GM21717 (cell line): Measurements from ENCODE around the gene WDFY4.
"Not testable (repeated sequence)": the region's sequence is repeated elsewhere in the genome, so short reads cannot be mapped to it uniquely, and the experiment has no call there.

Source experiments
- ATAC-seq: cut with Tn5 transposase; IDR thresholded peaks from one replicate; pipeline ENCODE4 v1.9.1; 2021; ENCODE audit warnings: mild to moderate bottlenecking, moderate library complexity; ENCODE audit not compliant: unreplicated experiment

Gene WDFY4, protein sequence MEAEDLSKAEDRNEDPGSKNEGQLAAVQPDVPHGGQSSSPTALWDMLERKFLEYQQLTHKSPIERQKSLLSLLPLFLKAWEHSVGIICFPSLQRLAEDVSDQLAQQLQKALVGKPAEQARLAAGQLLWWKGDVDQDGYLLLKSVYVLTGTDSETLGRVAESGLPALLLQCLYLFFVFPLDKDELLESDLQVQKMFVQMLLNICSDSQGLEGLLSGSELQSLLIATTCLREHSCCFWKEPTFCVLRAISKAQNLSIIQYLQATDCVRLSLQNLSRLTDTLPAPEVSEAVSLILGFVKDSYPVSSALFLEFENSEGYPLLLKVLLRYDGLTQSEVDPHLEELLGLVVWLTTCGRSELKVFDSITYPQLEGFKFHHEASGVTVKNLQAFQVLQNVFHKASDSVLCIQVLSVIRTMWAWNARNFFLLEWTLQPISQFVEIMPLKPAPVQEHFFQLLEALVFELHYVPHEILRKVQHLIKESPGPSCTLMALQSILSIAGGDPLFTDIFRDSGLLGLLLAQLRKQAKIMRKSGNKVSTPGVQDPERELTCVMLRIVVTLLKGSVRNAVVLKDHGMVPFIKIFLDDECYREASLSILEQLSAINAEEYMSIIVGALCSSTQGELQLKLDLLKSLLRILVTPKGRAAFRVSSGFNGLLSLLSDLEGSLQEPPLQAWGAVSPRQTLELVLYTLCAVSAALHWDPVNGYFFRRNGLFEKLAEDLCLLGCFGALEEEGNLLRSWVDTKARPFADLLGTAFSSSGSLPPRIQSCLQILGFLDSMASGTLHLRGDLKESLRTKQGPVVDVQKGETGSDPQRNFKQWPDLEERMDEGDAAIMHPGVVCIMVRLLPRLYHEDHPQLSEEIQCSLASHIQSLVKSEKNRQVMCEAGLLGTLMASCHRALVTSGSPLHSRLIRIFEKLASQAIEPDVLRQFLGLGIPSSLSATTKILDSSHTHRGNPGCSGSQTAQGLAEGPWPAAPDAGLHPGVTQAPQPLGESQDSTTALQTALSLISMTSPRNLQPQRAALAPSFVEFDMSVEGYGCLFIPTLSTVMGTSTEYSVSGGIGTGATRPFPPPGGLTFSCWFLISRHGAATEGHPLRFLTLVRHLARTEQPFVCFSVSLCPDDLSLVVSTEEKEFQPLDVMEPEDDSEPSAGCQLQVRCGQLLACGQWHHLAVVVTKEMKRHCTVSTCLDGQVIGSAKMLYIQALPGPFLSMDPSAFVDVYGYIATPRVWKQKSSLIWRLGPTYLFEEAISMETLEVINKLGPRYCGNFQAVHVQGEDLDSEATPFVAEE (N-terminal part only)

DNA sequence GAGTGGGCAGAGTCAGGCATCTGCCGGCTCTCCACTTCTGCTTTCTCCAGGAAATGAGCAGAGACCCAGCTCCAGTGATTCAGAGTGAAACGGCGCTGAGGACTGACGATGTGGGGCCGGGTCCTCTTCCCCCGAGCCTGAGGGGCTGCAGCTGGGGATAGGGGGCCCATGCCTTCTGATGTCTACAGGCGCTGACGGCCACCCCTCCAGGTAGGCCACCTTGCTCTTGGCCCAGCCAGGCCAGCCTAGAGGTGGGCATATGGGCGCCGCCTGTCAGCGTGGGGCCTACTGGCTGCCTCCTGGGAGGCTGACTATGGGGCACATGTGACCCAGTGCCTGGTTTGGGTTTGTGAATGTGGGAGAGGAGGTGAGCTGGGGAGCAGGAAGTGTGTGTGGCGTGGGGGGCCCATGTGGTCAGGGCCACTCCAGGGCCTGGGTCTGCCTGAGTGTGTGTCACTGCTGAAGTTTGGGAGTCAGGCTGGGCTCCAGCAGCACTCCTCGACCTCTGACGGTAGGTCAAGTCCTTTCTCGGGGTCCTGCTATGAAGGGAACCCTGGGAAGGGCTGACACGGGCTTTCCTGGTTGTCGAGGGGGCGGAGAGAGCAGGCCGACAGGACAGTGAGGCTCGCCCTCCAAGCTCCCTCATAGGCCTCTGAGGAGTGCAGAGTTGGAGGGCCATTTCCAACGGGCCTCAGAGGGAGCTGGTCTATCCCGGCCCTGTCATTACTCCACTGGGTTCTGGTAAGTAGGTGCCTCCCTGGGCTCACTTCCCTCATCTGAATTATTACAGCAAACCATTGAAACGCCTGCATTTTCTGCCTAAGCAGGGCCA lies at the start of gene WDFY4:
Gene WDFY4 (plus strand): TSS at position 82 of the 832 bp plus-strand sequence. CDS start 24,860 bp downstream, outside the sequence.
- peak; percentile 68 for ATAC-seq

DNA sequence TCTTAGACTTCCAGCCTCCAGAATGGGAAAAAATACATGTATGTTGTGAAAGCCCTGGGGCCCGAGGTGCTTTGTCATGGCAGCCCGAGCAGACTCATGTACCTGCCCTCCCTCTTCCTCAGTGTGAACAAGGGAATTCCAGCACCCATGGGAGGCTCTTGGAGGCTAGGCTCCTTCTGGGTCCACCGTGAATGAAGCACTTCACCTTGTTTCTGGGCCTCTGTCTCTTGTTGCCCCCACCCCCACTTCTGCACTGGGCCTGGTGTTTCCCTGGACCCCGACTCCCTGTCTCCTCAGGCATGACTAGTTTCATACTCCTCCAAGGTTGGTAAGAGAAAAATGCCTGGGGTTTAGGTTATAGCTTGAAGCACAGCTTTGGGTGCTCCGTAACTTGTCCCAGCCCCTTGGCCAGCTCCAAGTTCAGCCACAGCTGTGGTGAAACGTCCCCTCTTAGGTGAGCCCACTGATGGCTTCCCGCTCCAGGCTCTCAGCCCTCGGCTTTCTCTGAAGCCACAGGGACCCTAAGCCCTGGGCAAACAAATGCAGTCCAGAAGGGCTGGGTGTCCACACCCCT lies 49.6 kb upstream of the WDFY4 start:
- no peak for ATAC-seq

DNA sequence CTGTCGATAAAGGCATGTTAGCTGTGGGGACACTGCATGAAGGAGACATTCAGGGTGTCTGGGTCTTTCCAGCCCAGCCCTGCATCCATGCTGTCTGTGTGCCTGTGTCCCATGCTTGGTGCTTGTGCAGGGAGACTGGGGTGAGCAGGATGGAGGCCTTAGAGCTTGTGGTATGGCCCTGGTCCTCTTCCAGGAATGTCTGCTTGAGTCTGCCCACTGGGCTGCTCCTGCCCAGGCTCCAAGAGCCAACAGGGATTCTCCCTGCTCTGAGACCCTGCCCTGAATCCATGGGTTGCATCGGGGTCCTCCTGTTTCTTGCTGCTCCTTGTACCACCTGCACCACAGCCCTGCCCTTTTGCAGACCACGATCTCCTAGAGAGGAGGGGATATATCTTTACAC lies 48.4 kb upstream of the WDFY4 start:
- no peak for ATAC-seq

DNA sequence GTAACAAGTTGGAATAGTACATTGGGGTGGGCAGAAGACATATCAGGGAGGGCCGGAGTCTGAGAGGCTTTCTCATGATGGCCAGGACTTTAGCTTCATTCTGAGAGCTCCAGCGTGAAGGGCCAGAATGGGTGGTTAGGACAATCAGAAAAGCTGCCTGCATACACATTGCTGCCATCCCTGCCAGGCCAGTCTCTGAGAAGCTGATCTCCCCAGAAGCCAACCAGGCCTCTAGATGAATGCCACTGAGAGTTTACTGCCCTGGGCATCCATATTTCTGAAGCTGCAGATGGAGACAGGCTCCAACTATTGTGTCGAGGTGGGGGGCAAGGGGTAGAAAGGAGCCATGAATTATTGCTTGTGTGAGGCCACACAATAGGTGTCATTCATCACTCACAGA lies 47.8 kb upstream of the WDFY4 start:
- ATAC-seq = no peak

DNA sequence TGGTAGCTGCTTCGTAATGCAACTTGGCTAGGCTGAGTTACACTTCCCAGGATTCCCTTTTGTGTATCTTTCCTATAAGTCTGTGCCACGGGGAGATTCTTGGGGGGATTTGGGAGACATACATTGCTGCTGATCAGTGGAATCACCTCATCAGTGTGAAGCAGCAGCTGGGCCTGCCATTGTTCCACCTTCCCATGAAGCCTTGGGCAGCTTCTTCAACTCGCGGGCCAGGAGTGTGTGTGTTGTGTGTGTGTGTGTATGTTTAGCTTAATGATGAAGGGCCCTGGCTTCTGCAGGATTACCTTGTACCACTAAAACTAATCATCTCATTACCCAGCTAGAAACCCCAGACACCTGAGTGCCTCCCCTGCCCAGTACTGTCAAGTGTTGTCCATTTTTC lies 46.5 kb upstream of the WDFY4 start:
- ATAC-seq = no peak

DNA sequence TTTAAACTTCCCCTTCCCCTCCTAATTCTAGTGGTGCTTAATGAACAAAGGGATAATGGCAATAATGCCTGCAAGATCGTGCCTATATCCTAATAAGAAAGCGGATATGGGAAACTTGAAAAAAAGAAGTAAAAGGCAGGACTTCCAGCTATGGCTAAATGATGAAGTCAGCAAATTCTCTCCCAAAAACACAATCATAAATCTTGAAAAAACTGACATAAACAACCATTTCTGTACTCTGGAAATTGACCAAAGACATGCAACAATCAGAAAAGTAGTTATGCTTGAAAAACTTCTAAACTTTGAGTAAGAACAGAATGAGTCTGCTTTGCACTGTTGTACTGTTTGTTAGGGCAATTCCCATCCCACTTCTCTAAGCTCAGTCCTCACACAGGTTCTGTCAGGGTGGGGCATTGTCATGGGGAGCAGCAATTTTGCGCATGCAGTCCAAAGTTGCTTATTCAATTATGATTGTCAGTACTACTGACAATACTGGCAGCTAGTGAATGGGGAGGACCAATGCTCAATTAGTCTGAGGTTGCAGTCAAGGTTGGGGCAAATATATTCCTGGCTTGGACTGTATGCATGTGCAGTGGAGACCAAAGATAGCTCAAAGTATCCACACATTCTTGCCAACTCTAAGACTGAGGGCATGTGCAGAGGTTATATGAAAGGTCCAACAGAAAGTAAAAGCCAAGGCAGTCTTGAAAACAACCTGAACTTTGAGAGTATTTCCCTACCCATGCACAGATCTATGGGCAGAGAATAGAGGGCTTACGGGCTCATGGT lies 45.7 kb upstream of the WDFY4 start:
- ATAC-seq = no peak

DNA sequence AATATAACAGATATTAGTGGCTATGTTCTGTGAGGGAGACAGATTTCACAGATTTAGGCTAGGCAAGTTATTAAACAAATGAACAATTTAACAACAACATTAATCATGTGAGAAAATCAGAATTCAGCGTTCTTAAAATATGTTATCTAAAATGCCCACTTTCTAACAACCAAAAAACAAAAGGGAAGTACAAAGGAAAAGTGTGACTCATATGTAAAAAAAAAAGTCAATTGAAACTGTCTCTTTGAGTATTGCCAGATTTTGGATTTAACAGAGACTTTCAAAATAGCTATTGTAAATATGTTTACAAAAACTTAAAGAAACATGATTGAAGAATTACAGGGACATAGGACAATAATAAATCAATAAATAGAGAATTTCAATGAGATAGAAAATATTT lies 45.0 kb upstream of the WDFY4 start:
- ATAC-seq = no peak

DNA sequence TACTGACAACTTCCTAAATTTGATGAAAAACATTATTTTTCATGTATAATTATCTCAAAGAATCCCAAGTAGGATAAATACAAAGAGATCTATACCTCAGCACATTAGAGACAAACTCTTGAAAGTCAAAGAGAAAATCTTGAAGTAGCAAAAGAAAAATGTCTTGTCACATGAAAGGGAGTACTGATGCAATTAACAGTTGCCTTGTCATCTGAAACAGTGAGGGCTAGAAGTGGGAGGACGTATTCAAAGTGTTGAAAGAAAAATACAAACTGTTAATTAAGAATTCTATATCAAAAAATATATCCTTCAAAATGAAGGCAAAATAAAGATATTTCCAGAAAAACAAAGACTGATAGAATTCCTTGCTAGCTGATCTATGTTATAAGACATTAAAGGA lies 44.3 kb upstream of the WDFY4 start:
- ATAC-seq = no peak

DNA sequence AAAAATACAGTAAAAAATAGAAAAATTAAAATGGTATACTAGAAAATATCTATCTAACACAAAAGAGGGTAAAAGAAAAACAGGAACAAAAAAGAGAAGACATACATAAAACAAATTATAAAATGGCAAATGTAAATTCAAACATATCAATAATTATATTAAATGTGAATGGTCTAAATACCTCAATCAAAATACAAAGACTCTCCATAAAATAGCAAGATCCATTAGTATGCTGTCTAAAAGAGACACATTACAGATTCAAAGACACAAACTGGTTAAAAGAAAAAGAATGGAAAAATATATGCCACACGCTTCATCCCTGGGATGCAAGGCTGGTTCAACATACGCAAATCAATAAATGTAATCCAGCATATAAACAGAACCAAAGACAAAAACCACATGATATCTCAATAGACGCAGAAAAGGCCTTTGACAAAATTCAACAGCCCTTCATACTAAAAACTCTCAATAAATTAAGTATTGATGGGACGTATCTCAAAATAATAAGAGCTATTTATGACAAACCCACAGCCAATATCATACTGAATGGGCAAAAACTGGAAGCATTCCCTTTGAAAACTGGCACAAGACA lies 43.5 kb upstream of the WDFY4 start:
- not testable (repeated sequence) for ATAC-seq

DNA sequence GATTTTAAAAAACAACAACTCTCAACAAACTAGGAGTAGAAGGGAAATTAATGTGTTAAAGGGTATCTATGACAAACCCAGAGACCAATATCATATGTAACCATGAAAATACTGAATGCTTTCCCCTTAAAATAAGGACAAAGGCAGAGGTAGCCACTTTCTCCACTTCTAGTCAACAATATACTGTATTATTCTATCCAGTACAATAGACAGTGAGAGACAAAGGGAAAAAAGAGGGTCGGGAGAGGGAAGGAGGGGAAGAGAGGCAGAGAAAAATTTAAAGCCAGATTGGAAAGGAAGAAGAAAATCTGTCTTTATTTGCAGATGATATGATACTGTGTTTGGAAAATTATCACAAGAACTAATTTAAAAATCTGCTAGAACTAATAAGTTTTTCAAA lies 39.1 kb upstream of the WDFY4 start:
- ATAC-seq = no peak

DNA sequence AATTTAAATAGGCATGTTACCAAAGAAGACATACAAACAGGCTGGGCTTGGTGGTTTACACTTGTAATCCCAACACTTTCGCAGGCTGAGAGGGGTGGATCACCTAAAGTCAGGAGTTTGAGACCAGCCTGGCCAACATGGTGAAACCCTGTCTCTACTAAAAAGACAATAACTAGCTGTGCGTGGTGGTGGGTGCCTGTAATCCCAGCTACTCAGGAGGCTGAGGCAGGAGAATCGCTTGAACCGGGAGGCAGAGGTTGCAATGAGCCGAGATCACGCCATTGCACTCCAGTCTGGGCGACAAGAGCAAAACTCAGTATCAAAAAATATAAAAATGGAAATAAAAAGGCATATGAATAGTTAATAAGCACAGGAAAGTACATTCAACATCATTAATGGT lies 37.6 kb upstream of the WDFY4 start:
- ATAC-seq = not testable (repeated sequence)

DNA sequence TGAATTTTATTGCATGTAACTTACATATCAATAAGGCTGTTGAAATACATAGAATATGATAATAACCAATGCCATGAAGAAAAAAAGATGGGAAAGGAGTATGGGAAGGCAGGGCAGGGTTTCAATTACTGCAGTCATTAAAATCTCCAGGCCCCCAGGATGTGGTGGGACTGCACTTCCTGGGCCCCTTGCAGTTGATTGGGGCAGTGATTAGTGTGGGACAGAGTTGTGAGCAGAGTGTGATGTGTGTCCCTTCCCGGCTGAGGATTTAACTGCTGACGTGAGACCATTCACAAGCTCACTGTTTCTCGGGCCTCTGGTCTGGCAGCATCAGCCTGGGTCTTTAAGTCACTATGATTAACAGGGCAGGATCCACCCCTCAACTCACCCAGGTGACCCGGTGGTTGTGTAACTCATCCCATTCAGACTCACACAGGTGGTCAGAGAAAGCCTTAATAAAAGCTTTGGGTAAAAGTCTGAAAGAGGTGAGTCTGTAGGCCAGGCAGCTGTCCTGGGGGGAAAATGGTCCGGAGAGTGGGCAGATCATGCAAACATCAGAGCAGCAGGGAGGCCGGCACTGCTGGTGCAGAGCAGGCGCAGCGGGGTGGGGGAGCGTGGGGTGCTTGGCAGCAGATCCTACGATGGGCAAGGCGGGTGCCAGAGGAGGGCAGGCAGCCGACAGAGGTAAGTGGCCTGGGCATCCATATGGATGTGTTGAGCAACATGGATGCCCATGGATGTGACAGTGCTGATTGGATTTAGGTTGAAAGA lies 36.3 kb upstream of the WDFY4 start:
- no peak for ATAC-seq

DNA sequence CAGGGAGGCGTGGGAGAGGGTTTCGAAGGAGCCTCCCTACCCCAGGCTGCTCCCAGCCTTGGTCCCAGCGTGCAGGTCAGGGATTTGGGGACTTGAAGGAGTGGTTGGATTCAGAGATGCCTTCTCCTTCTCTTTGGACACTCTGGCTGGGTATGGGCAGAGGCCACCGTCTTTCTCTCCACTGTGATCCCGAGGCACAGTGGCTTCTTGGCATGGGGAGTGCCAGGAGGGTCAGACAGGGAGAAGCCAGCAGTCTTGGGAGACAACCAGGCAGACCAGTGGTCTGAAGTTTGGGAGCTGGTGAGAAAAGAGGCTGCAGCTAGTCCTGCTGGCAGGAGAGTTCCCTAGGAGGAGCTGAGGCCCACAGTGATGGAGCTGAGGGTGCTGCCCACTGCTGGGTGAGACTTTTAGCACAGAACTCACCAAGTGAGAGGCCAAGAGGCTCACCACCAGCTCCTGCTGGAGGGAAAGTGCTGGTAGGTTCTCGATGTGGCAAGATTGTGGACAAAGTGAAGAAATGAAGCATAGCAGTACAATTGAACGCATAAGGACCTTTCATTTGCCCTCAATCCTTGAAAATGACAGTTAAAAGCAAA lies 35.2 kb upstream of the WDFY4 start:
- no peak for ATAC-seq

DNA sequence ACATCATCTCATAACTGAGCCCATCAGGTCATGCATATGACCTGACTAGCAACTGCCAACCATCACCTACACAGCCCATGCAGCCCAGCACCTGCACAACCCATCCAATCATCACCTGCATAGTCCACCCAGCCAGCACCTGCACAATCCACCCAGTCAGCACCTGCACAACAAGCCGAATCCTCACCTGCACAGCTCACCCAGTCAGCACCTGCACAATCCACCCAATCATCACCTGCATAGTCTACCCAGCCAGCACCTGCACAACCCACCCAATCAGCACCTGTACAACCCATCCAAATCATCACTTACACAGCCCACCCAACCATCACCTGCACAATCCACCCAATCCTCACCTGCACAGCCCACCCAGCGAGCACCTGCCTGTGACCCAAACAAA lies 33.4 kb upstream of the WDFY4 start:
- no peak for ATAC-seq

DNA sequence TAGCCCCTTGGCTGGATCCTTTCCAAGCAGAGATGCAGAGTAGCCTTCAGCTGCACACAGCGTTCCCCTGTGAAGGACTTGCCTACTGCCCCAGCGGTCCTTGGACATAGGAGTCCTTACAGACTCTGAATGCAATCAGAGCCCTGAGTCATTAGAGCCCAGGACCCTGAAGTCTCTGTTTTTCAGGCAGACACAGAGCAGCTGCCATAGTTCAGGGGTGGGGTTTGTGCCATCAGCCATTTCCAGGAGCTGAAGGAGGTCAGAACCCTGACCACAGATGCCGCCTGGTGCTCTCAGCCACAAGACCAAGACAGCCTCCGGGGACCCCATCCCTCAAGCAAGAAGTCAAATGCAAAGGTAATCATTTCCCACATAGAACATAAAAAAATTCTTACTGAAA lies 32.8 kb upstream of the WDFY4 start:
- no peak for ATAC-seq

DNA sequence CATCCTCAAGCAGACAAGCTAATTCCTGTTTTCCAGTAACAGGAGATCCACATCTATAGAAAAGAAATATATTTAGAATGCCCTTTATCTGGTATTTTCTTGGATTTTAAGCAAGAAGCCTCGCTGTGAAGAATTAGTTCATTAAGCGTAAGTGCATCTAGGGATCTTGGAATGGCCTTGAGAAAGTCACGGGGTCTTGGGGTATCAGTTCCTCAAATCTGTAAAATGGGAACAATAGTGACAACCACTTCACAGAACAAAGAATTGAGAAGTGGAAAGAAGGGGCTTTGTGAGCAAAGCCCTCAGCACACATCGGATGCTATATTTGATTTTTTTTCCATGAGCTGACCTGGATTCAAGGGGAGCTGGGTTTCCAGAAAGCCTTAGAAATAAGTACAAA lies 32.3 kb upstream of the WDFY4 start:
- no peak for ATAC-seq

DNA sequence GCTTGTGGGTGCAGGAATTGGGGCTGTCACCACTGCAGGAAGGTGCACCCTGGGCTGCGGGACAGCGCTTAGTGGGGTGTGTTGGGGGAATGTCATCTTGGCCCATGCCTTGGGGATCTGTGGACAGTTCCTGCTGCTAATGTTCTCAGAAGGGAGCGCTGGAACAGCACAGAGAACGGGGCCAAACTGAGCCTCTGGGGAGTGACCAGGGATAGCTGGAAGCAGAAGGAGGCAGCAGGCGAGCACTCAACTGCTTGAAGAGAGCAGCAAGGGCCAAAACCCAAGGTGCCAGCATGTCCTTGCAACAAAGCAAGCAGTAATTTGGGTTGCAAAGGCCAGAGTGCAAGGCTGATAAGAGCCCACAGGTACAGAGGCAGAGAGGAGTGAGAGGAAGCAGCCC lies 31.3 kb upstream of the WDFY4 start:
- ATAC-seq = no peak
